DOHH2 (cell line): ENCODE measurements around the gene NAGPA.

Source experiments
- H3F3A ChIP-seq: fragments of 200-600 bp; sonication (generic), shearing (Covaris generic); 2 replicates; pipeline ENCODE4 v1.6.0; 2016; ENCODE audit warnings: antibody characterized with exemption, mild to moderate bottlenecking; ENCODE audit not compliant: control insufficient read depth, insufficient read depth
- H3K27ac ChIP-seq: fragments of 200-600 bp; sonication (generic); 2 replicates; pipeline ENCODE4 v1.5.1; 2014; ENCODE audit warnings: low read depth, mild to moderate bottlenecking, low read length, moderate library complexity
- H3K27me3 ChIP-seq: fragments of 200-600 bp; sonication (generic); 2 replicates; pipeline ENCODE4 v1.6.1; 2014; ENCODE audit warnings: mild to moderate bottlenecking, low read length, mixed read lengths; ENCODE audit not compliant: control insufficient read depth
- H3K36me3 ChIP-seq: fragments of 200-600 bp; sonication (generic); 2 replicates; pipeline ENCODE4 v1.6.1; 2014; ENCODE audit warnings: mild to moderate bottlenecking, low read length, moderate library complexity, mixed read lengths; ENCODE audit not compliant: control insufficient read depth
- H3K4me1 ChIP-seq: fragments of 200-600 bp; sonication (generic); 2 replicates; pipeline ENCODE4 v1.6.1; 2014; ENCODE audit warnings: mild to moderate bottlenecking, low read length, mixed read lengths; ENCODE audit not compliant: control insufficient read depth
- H3K4me2 ChIP-seq: fragments of 200-600 bp; sonication (generic); 2 replicates; pipeline ENCODE4 v1.6.0; 2014; ENCODE audit warnings: mild to moderate bottlenecking, low read length, moderate library complexity
- H3K4me3 ChIP-seq: fragments of 200-600 bp; sonication (generic); 2 replicates; pipeline ENCODE4 v1.5.1; 2014; ENCODE audit warnings: mild to moderate bottlenecking, low read length, mixed read lengths
- H3K79me2 ChIP-seq: fragments of 200-600 bp; sonication (generic); 2 replicates; pipeline ENCODE4 v1.6.1; 2014; ENCODE audit warnings: mild to moderate bottlenecking, low read length, mixed read lengths; ENCODE audit not compliant: control insufficient read depth
- H3K9me2 ChIP-seq: fragments of 200-600 bp; sonication (generic); replicated peaks from 2 replicates; pipeline ENCODE4 v1.6.1; 2014; ENCODE audit warnings: mild to moderate bottlenecking, low read length, mixed read lengths; ENCODE audit not compliant: control insufficient read depth
- H3K9me3 ChIP-seq: fragments of 200-600 bp; sonication (generic); 2 replicates; pipeline ENCODE4 v1.6.1; 2014; ENCODE audit warnings: antibody characterized with exemption, low read length, mixed read lengths; ENCODE audit not compliant: control insufficient read depth, insufficient read depth
- H4K20me1 ChIP-seq: fragments of 200-600 bp; sonication (generic); 2 replicates; pipeline ENCODE4 v1.6.0; 2014; ENCODE audit warnings: low read depth, mild to moderate bottlenecking, antibody characterized with exemption, low read length, moderate library complexity; ENCODE audit not compliant: control insufficient read depth, insufficient read depth
- EZH2phosphoT487 ChIP-seq: fragments of 200-600 bp; sonication (generic); IDR thresholded peaks from 2 replicates; pipeline ENCODE4 v1.6.1; 2017; ENCODE audit warnings: borderline replicate concordance, mild to moderate bottlenecking, antibody characterized with exemption, low read length, moderate library complexity, mixed read lengths
- TF ChIP-seq, protein P1 (sequence below): fragments of 200-600 bp; sonication (generic); IDR thresholded peaks from one replicate; pipeline ENCODE4 v1.5.1; 2014; ENCODE audit warnings: antibody characterized with exemption, mild to moderate bottlenecking, low read depth, low read length; ENCODE audit not compliant: poor library complexity, severe bottlenecking

NAGPA gene

DNA sequence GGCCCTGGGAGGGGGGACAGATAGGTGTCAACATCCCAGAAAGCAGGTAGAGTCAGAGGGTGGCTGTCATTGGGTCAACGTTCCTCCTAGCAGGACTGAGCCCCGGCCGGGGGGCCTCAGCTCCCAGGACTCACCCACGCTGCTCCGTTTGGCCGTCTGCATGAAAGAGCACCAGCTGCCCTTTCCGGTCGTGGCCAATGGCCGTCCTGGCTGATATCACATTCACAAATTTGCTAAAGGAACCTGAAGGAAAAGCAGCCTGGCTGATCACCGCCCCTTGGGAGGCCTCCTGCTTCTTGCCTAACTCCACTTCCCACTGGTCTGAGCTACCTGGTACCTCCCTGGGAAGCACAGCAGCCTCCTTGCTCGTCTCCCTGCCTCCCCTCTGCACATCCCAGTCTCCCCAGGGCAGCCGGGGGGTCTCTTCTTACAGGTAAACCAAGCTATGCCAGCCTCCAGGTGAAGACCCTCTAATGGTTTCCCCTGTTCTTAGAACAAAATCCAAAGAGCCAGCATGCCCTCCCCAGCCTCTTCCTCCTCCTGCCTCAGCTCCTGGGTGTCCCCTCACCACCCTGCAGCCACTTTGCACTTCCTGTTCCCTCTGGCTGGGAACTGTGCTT, 3.4 kb downstream of the NAGPA start:
- Histone ChIP-seq H3K9me2 (no peaks in the 10 kb centered on the region), H3K4me3 (no peak overlapping the region), H3K79me2 (peaks cover 8% of the 10 kb centered on the region), H3K9me3 (no peaks in the 10 kb centered on the region), H4K20me1 (no peaks in the 10 kb centered on the region), H3K4me2 (no peak overlapping the region), H3K27ac (no peak overlapping the region), H3F3A (no peaks in the 10 kb centered on the region), H3K4me1 (peaks cover 17% of the 10 kb centered on the region), H3K27me3 (no peaks in the 10 kb centered on the region), H3K36me3 (no peaks in the 10 kb centered on the region)
- TF ChIP-seq EZH2phosphoT487 = no peak
- TF ChIP-seq, protein P1, sequence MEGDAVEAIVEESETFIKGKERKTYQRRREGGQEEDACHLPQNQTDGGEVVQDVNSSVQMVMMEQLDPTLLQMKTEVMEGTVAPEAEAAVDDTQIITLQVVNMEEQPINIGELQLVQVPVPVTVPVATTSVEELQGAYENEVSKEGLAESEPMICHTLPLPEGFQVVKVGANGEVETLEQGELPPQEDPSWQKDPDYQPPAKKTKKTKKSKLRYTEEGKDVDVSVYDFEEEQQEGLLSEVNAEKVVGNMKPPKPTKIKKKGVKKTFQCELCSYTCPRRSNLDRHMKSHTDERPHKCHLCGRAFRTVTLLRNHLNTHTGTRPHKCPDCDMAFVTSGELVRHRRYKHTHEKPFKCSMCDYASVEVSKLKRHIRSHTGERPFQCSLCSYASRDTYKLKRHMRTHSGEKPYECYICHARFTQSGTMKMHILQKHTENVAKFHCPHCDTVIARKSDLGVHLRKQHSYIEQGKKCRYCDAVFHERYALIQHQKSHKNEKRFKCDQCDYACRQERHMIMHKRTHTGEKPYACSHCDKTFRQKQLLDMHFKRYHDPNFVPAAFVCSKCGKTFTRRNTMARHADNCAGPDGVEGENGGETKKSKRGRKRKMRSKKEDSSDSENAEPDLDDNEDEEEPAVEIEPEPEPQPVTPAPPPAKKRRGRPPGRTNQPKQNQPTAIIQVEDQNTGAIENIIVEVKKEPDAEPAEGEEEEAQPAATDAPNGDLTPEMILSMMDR = no peak

GRCh38 chr16:5028950-5029475, 4.7 kb downstream of the NAGPA start:
- Histone ChIP-seq H3K36me3 (no peaks in the 10 kb centered on the region), H4K20me1 (no peaks in the 10 kb centered on the region), H3K4me3 (no peak overlapping the region), H3K9me2 (no peaks in the 10 kb centered on the region), H3K4me1 (peaks cover 10% of the 10 kb centered on the region), H3K27ac (no peak overlapping the region), H3K27me3 (no peaks in the 10 kb centered on the region), H3F3A (no peaks in the 10 kb centered on the region), H3K79me2 (peaks cover 8% of the 10 kb centered on the region), H3K4me2 (no peak overlapping the region), H3K9me3 (no peaks in the 10 kb centered on the region)
- no peak for TF ChIP-seq EZH2phosphoT487
- TF ChIP-seq, protein P1 = no peak

DNA sequence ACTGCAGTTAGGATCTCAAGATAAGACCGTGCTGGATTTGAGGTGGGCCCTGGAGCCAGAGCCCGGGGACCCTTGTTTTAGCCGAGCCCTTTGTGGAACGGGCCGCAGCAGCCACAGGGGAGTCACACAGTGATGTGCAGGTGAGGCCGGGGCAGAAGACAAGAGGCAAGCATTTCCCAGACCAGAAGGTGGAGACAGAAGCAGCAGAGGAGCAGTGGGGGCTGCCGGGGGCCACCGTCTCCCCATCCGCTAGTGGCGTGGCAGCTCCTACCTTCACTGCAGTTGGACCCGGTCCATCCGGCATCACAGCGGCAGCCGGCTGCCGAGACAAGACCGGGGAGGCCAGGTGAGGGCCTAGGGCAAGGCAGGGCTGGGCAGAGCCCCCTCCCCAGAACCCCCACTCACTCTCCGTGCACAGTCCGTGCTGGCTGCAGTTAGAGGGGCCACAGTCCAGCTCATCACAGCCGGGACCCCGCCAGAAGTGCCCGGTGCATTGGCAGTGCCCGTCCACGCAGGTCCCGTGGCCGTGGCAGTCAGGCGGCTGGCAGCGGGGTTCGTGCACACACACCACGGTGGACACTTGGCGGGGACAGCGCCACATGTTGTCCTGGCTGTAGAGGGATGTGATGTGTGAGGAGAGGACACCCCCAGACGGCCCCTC, 6.0 kb downstream of the NAGPA start:
- Histone ChIP-seq H3K9me2 (no peaks in the 10 kb centered on the region), H3K27me3 (no peaks in the 10 kb centered on the region), H3K4me3 (no peak overlapping the region), H3K27ac (no peak overlapping the region), H3K4me1 (peaks cover 4% of the 10 kb centered on the region), H3F3A (no peaks in the 10 kb centered on the region), H3K4me2 (no peak overlapping the region), H3K36me3 (no peaks in the 10 kb centered on the region), H4K20me1 (no peaks in the 10 kb centered on the region), H3K9me3 (no peaks in the 10 kb centered on the region), H3K79me2 (peaks cover 3% of the 10 kb centered on the region)
- no peak for TF ChIP-seq EZH2phosphoT487
- TF ChIP-seq, protein P1 = no peak
